Loucy (cell line): ENCODE measurements around the gene C19orf25.

Experiments used
- H2AFZ ChIP-seq: fragments of 200-600 bp; sonication (generic); 2 replicates; pipeline ENCODE4 v1.6.0; 2016; ENCODE audit warnings: antibody characterized with exemption, mild to moderate bottlenecking, low read length, moderate library complexity
- H3F3A ChIP-seq: fragments of 200-600 bp; 2 replicates; pipeline ENCODE4 v1.6.0; 2016; ENCODE audit warnings: antibody characterized with exemption, low read depth, mild to moderate bottlenecking
- H3K27me3 ChIP-seq: fragments of 200-600 bp; sonication (generic); 2 replicates; pipeline ENCODE4 v1.6.1; 2014; ENCODE audit warnings: low read length, mild to moderate bottlenecking; ENCODE audit not compliant: insufficient read depth, poor library complexity, severe bottlenecking
- H3K36me3 ChIP-seq: fragments of 200-600 bp; sonication (generic); 2 replicates; pipeline ENCODE4 v1.6.1; 2016; ENCODE audit warnings: low read length; ENCODE audit not compliant: insufficient read depth
- H3K4me1 ChIP-seq: fragments of 200-600 bp; sonication (generic); 2 replicates; pipeline ENCODE4 v1.5.1; 2014; ENCODE audit warnings: low read length, mild to moderate bottlenecking; ENCODE audit not compliant: insufficient read depth, poor library complexity, severe bottlenecking
- H3K4me2 ChIP-seq: fragments of 200-600 bp; sonication (generic); 2 replicates; pipeline ENCODE4 v1.6.0; 2014; ENCODE audit warnings: antibody characterized with exemption, low read length, low read depth, mild to moderate bottlenecking; ENCODE audit not compliant: poor library complexity, severe bottlenecking
- H3K4me3 ChIP-seq: fragments of 200-600 bp; sonication (generic); 2 replicates; pipeline ENCODE4 v1.5.1; 2014; ENCODE audit warnings: low read length, mild to moderate bottlenecking, mixed read lengths; ENCODE audit not compliant: poor library complexity, severe bottlenecking
- H3K79me2 ChIP-seq: fragments of 200-600 bp; sonication (generic); 2 replicates; pipeline ENCODE4 v1.6.1; 2014; ENCODE audit warnings: low read length; ENCODE audit not compliant: insufficient read depth
- H3K9ac ChIP-seq: fragments of 200-600 bp; sonication (generic); 2 replicates; pipeline ENCODE4 v1.6.0; 2014; ENCODE audit warnings: mild to moderate bottlenecking, low read depth, low read length, moderate library complexity; ENCODE audit not compliant: poor library complexity, severe bottlenecking
- H3K9me2 ChIP-seq: fragments of 200-600 bp; sonication (generic); replicated peaks from 2 replicates; pipeline ENCODE4 v1.6.1; 2016; ENCODE audit warnings: low read depth, low read length, mixed read lengths
- H3K9me3 ChIP-seq: fragments of 200-600 bp; sonication (generic); 2 replicates; pipeline ENCODE4 v1.6.1; 2014; ENCODE audit warnings: mild to moderate bottlenecking, antibody characterized with exemption, low read length, low read depth; ENCODE audit not compliant: insufficient read depth
- H4K20me1 ChIP-seq: fragments of 200-600 bp; sonication (generic); 2 replicates; pipeline ENCODE4 v1.6.0; 2014; ENCODE audit warnings: antibody characterized with exemption, low read length, mild to moderate bottlenecking; ENCODE audit not compliant: insufficient read depth, poor library complexity, severe bottlenecking
- CTCF ChIP-seq: fragments of 200-600 bp; sonication (generic); conservative IDR thresholded peaks from 2 replicates; pipeline ENCODE4 v1.5.1; 2014; ENCODE audit warnings: mild to moderate bottlenecking, antibody characterized with exemption, low read length
- EZH2phosphoT487 ChIP-seq: fragments of 200-600 bp; IDR thresholded peaks from 2 replicates; pipeline ENCODE4 v1.6.1; 2018; ENCODE audit warnings: antibody characterized with exemption, mild to moderate bottlenecking, moderate library complexity, borderline replicate concordance

The C19orf25 gene

DNA sequence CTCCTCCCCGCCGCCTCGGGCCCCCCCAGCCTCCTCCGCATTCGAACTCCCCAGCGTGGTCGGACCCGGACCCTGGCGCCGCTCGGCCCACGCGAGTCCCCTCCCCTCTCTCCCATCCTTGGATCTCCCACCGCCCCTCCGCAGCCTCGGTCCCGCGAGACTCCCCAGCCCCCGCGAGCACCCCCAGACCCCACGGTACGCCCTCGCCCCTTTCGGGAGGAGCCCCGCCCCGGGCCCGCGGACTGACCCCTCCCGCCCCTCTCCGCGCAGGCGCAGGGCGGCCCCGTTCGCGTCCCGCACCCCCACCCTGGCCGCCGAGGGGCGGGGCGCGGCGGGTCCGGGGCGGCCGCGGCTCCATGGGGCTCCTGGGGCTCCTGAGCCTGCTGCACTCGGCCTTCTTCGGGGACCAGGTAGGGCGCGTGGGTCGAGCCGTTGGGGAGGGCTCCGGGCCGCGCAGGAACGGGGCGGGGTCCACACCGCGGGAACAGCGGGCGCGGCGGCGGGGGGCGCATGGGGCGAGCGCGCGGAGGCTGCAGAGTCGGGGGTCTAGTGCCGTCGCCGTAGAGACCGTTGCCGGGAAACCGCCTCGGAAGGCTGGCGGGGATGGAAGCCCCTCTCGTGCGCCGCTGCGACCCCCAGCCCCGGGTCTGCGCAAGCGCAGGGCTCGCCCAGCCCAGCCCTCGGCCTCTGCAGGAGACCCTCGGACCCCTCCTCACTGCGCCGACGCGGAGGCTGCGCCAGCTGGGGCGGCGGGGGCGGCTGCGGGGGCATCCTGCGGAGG, 32.9 kb downstream of the C19orf25 start:
- Histone ChIP-seq H3K4me1 (peaks cover 12% of the 10 kb centered on the region), H3K4me2 (no peak overlapping the region), H3F3A (peaks cover 2% of the 10 kb centered on the region; the same call in 1 of the 2 replicates), H2AFZ (no peak overlapping the region), H3K9me3 (no peaks in the 10 kb centered on the region), H3K9me2 (no peaks in the 10 kb centered on the region), H4K20me1 (peaks cover 22% of the 10 kb centered on the region), H3K79me2 (peaks cover 17% of the 10 kb centered on the region), H3K9ac (no peak overlapping the region), H3K4me3 (no peak overlapping the region), H3K27me3 (no peaks in the 10 kb centered on the region), H3K36me3 (peaks cover 16% of the 10 kb centered on the region; the same call in 1 of the 2 replicates)
- TF ChIP-seq EZH2phosphoT487 (no peak), CTCF (no peak)

- Histone ChIP-seq H3K36me3 (peaks cover 23% of the 10 kb centered on the region), H3K4me3 (peak overlapping the region; percentile 65), H3K4me2 (peak overlapping the region; percentile 81), H3K9me3 (no peaks in the 10 kb centered on the region), H3K9me2 (no peaks in the 10 kb centered on the region), H3K27me3 (no peaks in the 10 kb centered on the region), H4K20me1 (peaks cover 30% of the 10 kb centered on the region), H2AFZ (no peak overlapping the region), H3K79me2 (peaks cover 24% of the 10 kb centered on the region), H3K9ac (no peak overlapping the region), H3K4me1 (peaks cover 20% of the 10 kb centered on the region), H3F3A (peaks cover 2% of the 10 kb centered on the region; the same call in 1 of the 2 replicates)
- peak; percentile 79 for TF ChIP-seq CTCF
- no peak for TF ChIP-seq EZH2phosphoT487
These were observed 33.7 kb downstream of the C19orf25 start for GRCh38 chr19:1445185-1445931.

- TF ChIP-seq EZH2phosphoT487: no peak
- TF ChIP-seq CTCF: no peak
These were observed 37.2 kb downstream of the C19orf25 start for GRCh38 chr19:1441677-1442438.

More at GRCh38 chr19:1441677-1442438, 37.2 kb downstream of the C19orf25 start:
- peaks cover 9% of the 10 kb centered on the region for H3K27me3 ChIP-seq
- no peaks in the 10 kb centered on the region for H3K9me3 ChIP-seq
- peaks cover 2% of the 10 kb centered on the region; the same call in 1 of the 2 replicates for H3F3A ChIP-seq
- peaks cover 51% of the 10 kb centered on the region for H4K20me1 ChIP-seq
- no peak overlapping the region for H3K9ac ChIP-seq
- H3K4me3 ChIP-seq: no peak overlapping the region
- peaks cover 46% of the 10 kb centered on the region for H3K79me2 ChIP-seq
- H3K4me1 ChIP-seq: peaks cover 30% of the 10 kb centered on the region
- H3K4me2 ChIP-seq: peak overlapping the region; percentile 99
- peaks cover 25% of the 10 kb centered on the region for H3K36me3 ChIP-seq
- H3K9me2 ChIP-seq: no peaks in the 10 kb centered on the region
- no peak overlapping the region for H2AFZ ChIP-seq
